ENCODE results near the gene PSMG3. TPM values are rescaled to one million over a fixed set of nuclear protein-coding genes. Genes with fewer than 3 reads are reported as not detected.

The PSMG3 gene
- total RNA-seq = 38.8 and 46.8 TPM in 2 replicates

GRCh38 chr7:1569833-1570632, at the start of gene PSMG3:
PSMG3 (minus strand) TSS chr7:1570032; CDS start chr7:1569339, 693 bp downstream.

DNA sequence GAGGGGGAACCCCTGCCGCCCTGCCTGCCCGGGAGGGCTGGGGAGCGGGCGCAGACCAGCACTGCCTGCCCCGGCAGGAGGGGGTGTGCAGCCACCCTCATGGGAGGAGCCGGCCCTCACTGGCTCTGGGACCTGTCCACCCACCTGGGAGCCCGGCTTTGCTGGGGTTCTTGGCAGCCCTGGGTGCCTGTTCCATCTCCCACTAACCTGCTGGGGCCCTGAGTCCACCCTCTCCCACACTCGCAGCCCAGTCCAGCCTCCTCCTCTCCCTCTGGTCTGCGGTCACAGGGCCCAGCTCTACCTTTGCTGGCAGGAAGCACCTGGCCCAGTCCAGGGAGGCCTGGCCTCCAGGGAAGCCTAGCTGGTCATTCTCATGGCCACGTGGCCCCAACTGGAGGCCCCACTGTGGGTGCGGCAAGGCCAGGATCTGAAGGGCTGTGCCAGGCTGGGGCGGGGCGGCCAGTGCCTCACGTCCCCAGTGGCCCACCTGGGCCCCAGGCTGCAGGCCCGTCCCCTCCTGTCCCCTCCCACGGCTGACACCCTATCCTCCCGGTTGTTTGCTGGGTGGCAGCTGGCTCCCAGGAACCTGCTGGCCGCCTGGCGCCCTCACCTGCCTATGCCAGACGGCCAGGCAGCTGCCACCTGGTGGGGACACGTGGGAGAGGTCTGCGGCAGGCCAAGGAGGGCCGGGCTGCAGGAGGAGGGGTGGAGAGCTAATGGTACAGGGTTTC, 13.9 kb downstream of the PSMG3 start, which contains the start of gene TMEM184A:
Gene TMEM184A, minus strand, starts transcription at position 393 of the 731 bp plus-strand sequence. CDS start 721 bp downstream, outside the sequence.

Other genes with a start within 250 kb of the PSMG3 start
- 14.0 and 31.9 TPM in 2 replicates for gene MICALL2, start 110.6 kb downstream of the PSMG3 start, total RNA-seq
- 49.7 and 63.2 TPM in 2 replicates for gene INTS1, start 65.6 kb downstream of the PSMG3 start, total RNA-seq
- gene MAFK, start 39.3 kb downstream of the PSMG3 start, total RNA-seq = 7.3 and 18.6 TPM in 2 replicates
- 0.13 TPM in 1 of 2 replicates, not detected in the other for gene TMEM184A, start 13.8 kb downstream of the PSMG3 start, total RNA-seq
- gene ELFN1, start 100.2 kb upstream of the PSMG3 start, total RNA-seq = under 0.01 TPM in 1 of 2 replicates, not detected in the other